Measurements from ENCODE around the gene LCK.

DNA sequence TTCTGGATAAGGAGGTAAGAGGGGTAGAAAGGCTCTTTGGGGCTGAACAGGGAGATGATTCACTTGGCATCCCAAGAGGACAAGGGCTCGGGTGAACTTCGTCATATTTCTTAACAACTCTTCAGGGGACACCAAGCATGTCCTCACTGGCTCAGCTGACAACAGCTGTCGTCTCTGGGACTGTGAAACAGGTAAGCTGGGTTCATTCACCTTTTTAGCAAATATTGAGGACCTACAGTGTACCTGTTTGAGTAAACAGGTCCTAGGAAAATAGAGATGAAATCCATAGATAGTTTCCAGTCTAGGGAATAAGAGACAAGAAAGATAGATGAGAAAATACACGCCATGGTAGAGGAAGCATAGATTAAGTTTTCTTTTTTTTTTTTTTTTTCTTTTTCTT lies 26.8 kb upstream of the LCK start:
- TF ChIP-seq CTCF (conservative IDR thresholded peaks at IDR 0.05; ENCODE audit: low read depth in 2 of 2) = no peak
- TF ChIP-seq EZH2 (IDR thresholded peaks at IDR 0.05; ENCODE audit: low read depth, unreplicated experiment) = no peak
- TF ChIP-seq, protein P1, sequence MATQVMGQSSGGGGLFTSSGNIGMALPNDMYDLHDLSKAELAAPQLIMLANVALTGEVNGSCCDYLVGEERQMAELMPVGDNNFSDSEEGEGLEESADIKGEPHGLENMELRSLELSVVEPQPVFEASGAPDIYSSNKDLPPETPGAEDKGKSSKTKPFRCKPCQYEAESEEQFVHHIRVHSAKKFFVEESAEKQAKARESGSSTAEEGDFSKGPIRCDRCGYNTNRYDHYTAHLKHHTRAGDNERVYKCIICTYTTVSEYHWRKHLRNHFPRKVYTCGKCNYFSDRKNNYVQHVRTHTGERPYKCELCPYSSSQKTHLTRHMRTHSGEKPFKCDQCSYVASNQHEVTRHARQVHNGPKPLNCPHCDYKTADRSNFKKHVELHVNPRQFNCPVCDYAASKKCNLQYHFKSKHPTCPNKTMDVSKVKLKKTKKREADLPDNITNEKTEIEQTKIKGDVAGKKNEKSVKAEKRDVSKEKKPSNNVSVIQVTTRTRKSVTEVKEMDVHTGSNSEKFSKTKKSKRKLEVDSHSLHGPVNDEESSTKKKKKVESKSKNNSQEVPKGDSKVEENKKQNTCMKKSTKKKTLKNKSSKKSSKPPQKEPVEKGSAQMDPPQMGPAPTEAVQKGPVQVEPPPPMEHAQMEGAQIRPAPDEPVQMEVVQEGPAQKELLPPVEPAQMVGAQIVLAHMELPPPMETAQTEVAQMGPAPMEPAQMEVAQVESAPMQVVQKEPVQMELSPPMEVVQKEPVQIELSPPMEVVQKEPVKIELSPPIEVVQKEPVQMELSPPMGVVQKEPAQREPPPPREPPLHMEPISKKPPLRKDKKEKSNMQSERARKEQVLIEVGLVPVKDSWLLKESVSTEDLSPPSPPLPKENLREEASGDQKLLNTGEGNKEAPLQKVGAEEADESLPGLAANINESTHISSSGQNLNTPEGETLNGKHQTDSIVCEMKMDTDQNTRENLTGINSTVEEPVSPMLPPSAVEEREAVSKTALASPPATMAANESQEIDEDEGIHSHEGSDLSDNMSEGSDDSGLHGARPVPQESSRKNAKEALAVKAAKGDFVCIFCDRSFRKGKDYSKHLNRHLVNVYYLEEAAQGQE (IDR thresholded peaks at IDR 0.05; ENCODE audit: unreplicated experiment) = no peak
- TF ChIP-seq ZNF114 (CRISPR knock-in tag; IDR thresholded peaks at IDR 0.05) = no peak
- no peak for TF ChIP-seq EZH2phosphoT487 (IDR thresholded peaks at IDR 0.05; ENCODE audit: unreplicated experiment)
- no peak for TF ChIP-seq POLR2AphosphoS5 (IDR thresholded peaks at IDR 0.05; ENCODE audit: low read depth)

Data from GM23338 (cell line).